Hematopoietic multipotent progenitor cell treated with erythropoietin and hydrocortisone succinate and interleukin-3 and kit ligand, for 4 days (in vitro differentiated cells): ENCODE measurements around the gene CACNB3.

Experiments used
- DNase-seq: peaks from one replicate; pipeline ENCODE4 v3.0.0-alpha.2; 2015

CACNB3 gene

GRCh38 chr12:48817873-48818830 lies at the start of gene CACNB3:
TSS of gene CACNB3 (plus strand) at chr12:48818496. CDS start at chr12:48818930, 434 bp downstream.
- DNase-seq, result peak; percentile 74

DNA sequence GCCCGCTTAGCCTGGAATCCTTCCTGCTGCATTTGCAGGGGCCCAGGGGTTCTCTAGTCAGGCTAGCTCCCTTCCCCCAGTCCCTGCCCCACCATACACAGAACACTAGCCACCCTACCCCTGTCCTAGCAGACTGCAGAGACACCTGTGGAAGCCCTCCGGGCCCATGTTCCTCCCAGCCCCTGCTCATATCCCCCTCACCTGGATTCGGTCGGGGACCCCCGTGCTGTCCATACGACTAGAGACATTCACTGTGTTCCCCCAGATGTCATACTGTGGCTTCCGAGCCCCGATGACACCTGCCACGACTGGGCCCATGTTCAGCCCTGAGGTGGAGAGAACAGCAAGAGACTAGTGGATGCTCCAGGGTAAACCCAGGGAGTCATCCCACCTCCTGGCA lies 49.6 kb upstream of the CACNB3 start:
- no peak for DNase-seq

GRCh38 chr12:48770756-48771155 lies 47.5 kb upstream of the CACNB3 start:
- no peak for DNase-seq

- DNase-seq, result no peak
These were observed 46.6 kb upstream of the CACNB3 start for GRCh38 chr12:48771588-48772112.

DNA sequence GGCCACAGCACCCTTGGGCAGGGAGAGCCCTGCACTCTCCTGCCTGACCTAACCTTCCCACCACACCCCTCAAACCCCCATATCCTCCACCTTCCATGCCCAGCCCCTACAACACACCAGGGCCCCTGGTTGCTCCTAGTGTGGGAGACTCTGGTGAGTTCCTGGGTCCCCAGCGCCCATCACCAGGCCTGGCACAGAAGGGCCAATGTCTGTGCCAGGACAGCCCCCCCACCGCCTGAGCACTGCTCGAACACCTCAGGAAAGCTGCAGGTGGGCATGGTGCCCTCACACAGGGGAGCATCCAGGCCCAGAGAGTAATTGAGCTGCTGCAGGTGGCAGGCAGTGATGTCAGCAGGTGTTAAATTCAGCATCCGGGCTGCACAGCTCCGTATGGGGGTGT lies 44.6 kb upstream of the CACNB3 start:
- DNase-seq, result no peak

DNA sequence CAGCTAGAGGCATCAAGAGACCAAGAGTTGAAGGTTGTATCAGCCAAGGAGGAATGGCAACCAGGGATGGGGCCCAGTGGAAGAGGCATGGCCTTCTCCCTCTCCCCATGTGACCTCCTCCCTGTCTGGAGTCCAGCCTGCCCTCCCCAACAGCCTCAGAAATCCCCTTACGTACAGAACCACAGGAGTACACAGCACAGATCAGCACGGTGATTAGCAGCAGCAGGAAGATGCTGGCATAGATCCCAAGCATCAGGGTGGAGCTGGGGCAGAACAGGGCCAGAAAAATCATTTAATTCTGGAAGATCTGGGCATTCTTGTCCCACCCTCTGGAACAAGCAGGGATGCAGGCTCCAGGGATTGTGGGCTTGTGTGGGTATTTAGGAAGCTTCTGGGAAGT lies 43.8 kb upstream of the CACNB3 start:
- no peak for DNase-seq

DNA sequence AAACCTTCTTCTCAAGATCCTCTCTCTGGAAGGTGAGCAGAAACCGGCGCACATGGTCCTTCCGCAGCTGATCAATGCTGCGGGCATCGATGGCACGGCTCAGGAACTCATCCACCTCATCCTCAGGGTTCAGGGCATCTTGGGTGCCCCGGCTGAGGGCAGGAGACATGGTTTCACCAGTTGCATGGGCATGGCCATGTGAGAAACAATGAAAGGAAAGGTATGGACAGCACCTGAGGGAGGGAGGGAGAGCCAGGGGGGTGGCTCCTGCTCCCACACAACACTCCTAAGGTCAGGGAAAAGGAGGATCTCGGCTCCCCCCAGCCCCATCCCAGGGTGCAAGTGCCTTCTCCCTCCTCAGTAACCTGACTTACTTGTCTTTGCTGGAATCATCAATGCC lies 43.0 kb upstream of the CACNB3 start:
- no peak for DNase-seq

GRCh38 chr12:48775991-48776649 lies 42.2 kb upstream of the CACNB3 start:
- no peak for DNase-seq

DNA sequence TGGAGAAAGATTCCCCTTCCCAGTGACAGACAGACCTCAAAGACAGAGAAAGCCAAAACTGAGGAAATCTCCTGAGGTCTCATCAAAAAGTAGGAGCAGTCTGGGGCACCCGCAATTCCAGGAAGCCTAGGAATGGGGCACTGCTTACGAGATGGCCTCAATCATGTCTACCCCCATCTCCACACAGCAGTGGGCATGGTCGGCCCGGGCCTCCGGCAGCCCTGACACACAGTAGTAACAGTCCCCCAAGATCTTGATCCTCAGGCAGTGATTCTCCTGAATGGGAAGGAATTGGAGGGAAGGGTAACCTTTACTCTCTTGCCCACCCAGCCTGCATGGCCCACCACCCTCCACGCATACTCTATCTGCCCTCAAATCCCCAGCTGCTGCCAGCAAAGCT lies 41.3 kb upstream of the CACNB3 start:
- DNase-seq, result no peak

DNA sequence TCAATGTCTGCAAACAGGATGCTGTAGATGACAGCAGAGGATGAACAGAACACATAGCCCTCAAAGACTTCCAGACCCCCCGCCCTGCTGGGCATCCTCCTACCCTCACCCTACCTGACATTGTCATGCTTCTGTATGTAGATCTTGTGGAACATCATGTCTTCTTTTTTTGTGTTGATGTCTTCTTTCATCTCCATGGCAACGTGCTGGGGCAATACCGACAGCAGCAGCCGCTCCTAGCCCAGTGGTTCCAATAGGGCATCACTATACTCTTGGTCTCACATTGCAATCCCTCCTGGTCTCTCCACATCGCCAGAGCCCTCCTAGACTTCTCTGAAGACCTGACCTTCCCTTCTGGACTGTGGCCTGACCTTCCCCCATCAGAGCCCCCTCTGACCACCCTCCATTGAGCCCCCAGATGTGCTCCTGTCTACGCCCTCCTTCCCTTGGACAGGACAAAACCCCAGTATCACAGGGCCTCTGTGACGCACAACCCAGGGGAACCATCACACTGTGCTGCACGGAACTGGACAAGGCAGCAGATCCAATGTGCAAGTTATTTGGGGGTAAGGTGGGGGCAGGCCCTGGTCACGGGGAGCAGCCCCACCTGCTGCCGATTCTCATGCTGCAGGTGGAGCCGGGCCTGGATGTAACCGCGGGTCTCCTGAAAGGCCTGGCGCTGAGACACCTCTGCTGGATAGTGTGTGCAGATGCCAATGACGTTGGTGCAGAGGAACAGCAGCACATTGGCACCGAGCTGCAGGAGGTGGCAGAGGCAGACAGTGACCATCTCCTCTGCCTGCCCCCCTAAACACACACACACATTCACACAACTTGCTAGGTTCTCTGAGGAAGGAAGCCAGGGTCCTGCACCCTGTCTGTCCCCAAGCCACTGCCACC lies 40.5 kb upstream of the CACNB3 start:
- DNase-seq, result no peak

- DNase-seq, result peak; percentile 76
These were observed 38.4 kb upstream of the CACNB3 start for GRCh38 chr12:48779869-48780268.

GRCh38 chr12:48780381-48781025 lies 37.8 kb upstream of the CACNB3 start:
- no peak for DNase-seq

- no peak for DNase-seq
These were observed 36.4 kb upstream of the CACNB3 start for GRCh38 chr12:48781750-48782456.

DNA sequence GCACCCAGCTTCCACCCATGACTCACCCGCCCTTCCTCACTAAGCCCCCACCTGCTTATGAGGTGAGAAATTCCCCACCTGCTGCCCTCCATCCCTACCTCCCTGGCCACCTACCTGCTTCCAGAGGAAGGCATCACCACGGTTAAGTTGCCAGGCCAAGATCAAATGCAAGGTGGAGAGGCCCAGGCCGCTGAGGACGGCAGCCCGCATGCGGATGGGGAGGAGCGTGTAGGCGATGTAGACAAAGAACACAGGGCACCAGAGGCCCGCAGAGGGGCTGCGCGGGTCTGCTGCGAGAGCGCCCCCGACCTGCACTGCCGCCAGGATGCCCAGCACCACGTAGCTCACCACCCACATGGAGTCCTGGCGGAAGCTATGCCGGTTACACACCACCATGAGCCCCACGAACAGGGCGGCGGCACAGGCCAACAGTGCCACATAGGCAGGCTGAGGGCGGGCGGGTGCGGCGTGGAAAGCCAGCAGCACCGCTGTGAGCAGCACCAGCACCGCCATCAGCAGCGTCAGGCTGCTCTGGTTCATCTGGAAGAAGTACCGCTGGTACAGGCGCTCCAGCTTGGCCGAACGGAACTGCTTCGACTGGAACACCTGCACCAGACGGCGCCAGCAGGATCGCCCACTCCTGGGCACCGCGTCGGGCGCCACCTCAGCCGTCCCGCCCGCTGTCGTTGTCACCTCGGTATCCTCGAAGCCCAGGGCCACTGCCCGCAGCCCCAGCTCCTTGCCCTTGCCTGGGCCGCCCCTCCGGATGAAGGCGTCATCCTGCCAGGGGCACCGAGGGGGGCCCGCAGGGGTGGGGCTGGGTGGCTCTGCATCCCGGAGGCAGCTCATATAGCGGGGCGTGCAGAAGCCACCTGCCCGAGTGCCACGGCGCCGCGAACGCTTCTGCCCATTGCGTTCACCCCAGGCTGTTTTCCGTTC lies 35.6 kb upstream of the CACNB3 start:
- DNase-seq, result no peak

GRCh38 chr12:48783432-48783831 lies 34.9 kb upstream of the CACNB3 start:
- no peak for DNase-seq

DNA sequence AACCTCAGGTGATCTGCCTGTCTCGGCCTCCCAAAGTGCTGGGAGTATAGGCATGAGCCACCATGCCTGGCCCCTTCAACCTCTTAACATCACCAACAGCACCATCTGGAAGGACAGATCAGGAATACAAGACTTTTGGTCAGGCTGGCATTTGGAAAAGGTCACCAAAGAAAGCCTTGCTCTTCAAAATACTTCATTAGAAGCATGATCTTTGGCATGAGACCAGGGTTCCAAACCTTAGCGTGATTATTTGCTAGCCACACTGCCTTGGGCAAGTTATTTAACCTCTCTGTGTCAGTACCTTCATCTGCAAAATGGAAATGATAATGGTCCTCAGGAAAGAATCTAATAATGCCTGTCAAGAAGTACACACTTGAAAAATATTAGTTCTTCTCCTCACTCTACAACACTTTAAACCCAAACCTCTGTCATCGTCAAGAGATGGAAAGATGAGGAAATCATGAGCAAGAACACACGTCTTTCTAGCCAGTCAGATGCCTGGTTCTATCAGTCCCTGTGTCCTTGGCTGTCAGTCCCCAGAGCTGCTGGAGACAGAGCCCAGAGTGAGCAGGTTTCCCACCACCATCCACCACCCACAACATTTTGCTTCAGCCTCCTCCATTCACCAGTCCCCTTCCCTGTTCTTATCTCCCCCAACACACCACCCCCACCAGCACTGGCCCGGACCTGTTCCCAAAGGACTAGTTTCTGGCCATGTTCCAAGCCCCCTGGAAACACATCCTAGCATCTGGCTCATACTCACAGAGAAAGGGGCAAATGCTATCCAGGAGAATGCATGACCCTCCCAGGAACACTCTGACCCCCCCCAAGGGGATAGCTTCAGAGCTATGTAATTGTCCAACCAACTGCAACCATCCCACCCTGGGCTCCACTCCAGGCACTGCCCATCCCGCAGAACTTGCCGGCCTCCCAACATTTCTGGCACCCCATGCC lies 31.4 kb upstream of the CACNB3 start:
- no peak for DNase-seq

DNA sequence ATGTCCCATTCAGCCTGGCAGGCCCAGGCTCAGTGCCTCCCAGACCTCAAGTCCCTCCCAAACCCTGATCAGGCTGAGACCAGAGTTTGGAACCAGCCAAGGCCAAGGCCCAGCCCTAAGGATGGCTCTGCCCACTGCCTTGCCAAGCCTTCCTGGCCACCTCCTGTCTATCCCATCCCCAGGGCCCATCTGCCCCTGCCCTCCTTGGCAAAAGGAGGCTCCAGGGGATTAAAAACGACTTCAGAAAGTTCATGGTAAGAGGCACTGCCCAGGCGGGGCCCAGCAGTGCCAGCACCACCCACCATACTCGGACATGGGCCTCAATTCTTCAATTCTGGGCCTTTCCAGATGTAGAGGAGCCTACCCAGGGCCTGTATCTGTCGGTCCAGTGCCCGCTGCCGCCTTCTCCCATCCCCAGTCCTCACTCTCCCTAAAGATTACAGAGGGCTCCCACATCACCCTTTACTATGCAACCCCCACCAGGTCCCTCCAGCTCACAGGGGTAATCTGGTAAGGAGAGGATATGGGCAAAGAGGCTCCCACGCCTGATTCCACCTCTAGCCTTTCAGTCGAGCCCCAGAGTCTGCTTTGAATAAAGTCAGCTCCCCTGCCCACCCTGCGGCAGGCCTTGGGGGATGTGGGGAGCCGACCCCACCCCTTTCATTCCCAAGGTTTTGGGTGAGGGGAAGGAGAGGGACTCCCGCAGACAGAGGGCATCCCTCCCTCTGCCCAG lies 30.3 kb upstream of the CACNB3 start:
- DNase-seq, result no peak

DNA sequence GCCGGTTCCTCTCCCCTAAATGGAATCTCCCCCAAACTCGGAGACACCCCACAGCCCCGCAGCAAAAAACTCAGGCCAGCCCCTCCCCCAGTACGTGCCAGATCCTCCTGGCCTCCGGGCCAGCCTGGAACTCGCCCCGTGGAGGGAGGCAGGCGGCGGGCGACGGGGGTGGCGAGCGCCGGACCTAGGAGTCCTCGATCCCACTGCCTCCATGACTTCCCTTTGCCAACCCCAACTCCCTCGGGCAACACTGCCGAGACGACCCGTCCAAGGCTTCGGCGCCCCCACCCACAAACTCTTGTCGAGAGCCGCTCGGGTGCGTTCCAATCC lies 29.8 kb upstream of the CACNB3 start:
- DNase-seq, result no peak
